RWPE1 (cell line): ENCODE results near the gene SLC6A3.

Source experiments
- CTCF ChIA-PET: fragments of 350-600 bp; sonication (Branson Sonifier 250); formaldehyde crosslinking; extraction: SDS; loops from one replicate; lab custom pipeline; 2021; lab: Yijun Ruan, JAX
- POLR2A ChIA-PET: fragments of 400-600 bp; formaldehyde crosslinking; extraction: SDS; loops from one replicate; lab custom pipeline; 2020; ENCODE audit warnings: antibody characterized with exemption; ENCODE audit not compliant: low non-redundant PET; lab: Yijun Ruan, JAX
- DNase-seq: peaks from one replicate; pipeline ENCODE4 v3.0.0; 2012; ENCODE audit warnings: low spot score
- H3K27ac ChIP-seq: fragments of 450-650 bp; 2 replicates; pipeline ENCODE4 v1.5.1; 2017
- TF ChIP-seq, protein P1 (sequence below): fragments of 450-650 bp; conservative IDR thresholded peaks from 2 replicates; pipeline ENCODE4 v1.5.1; 2017; ENCODE audit warnings: low read depth, mild to moderate bottlenecking

Gene SLC6A3

DNA sequence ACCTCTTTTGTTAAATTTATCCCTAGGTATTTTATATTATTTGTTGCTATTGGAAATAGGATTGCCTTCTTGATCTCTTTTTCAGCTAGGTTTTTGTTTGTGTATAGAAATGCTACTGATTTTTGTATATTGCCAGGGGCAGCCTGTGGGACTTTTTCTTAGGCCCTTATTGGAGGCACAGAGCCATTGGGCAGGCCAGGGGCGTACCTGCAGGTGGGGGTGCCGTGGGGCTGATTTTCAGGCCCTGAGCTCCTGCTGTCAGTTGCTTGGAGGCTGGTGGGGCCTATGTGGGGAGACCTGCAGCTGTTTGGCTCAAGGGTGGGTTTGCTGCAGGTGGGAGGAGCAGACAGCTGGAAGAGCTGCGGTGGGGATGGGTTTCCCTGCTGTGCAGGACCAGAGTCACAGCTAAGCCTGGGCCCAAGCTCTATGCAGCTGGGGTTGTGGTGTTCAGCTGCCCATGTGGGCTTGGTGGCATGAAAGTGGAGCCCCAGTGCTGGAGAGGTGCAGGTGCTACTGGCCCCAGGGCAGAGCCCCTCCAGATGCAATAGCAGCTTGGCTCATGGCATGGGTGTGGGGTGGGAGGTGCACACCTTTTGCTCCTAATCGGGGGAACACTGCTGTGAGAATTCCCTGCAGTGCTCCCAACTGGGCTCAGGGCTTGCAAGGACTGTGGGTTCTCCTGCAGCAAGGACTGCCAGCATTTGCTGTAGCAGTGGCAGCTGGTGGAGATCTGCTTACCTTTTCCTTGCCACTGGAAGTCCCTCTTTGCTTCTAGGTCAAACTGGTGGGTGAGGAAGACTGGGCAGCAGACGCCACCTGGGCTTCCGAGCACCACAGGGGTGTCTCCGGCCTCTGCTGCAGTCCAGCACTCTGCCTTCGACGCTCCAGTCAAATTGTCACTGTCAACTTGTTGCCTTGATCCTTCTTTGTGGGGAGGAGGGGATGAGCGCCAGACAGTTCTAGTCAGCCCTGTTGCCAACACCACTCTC, 92.7 kb downstream of the SLC6A3 start:
- TF ChIP-seq, protein P1, sequence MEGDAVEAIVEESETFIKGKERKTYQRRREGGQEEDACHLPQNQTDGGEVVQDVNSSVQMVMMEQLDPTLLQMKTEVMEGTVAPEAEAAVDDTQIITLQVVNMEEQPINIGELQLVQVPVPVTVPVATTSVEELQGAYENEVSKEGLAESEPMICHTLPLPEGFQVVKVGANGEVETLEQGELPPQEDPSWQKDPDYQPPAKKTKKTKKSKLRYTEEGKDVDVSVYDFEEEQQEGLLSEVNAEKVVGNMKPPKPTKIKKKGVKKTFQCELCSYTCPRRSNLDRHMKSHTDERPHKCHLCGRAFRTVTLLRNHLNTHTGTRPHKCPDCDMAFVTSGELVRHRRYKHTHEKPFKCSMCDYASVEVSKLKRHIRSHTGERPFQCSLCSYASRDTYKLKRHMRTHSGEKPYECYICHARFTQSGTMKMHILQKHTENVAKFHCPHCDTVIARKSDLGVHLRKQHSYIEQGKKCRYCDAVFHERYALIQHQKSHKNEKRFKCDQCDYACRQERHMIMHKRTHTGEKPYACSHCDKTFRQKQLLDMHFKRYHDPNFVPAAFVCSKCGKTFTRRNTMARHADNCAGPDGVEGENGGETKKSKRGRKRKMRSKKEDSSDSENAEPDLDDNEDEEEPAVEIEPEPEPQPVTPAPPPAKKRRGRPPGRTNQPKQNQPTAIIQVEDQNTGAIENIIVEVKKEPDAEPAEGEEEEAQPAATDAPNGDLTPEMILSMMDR = no peak
- ChIA-PET CTCF (no interaction called here), POLR2A (no interaction called here)
- DNase-seq = no peak
- H3K27ac ChIP-seq = no peak overlapping the region

DNA sequence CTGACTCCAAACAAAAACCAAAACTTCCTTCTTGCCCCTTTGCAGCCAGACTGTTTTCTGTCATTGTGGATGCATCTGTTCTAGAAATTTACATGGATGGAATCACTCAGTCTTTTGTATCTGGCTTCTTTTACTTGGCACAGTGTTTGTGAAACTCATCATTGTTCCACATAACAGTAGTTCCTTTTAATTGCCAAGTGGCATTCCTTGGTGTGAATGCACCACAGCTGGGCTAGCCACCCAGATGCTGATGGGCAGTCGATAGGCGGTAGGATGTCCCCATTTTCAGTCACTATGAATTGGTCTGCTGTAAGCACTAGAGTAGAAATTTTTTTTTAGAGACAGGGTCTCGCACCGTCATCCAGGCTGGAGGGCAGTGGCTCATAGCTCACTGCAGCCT, 94.1 kb downstream of the SLC6A3 start:
- POLR2A ChIA-PET = no interaction called here
- CTCF ChIA-PET = interaction anchor here (0.6 to 1.1 kb wide), 2 partner anchors 29 to 142 kb away, joined by 3 read pairs; no protein-coding TSS in a partner anchor
- DNase-seq = no peak
- no peak overlapping the region for H3K27ac ChIP-seq
- TF ChIP-seq, protein P1 = no peak

DNA sequence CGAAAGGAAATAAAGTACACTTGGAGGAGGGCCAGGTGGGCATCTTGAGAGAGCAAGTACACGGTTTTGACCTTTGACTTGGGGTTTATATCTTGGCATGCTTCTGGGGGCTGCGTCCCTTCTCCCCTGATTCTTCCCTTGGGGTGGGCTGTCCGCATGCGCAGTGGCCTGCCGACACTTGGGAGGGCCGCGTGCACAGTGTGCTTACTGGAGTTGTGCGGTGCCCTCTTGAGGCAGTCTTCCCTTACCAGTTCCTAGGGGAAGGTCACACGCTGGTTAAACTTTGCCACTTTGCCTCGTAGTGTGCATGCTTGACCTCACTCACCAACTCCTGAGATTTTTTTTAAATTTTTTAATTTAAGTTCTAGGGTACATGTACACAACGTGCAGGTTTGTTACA, 96.0 kb downstream of the SLC6A3 start:
- ChIA-PET POLR2A (no interaction called here), CTCF (interaction anchor here (0.5 kb wide), 1 partner anchor 175 kb away, joined by 4 read pairs; no protein-coding TSS in a partner anchor)
- H3K27ac ChIP-seq = no peak overlapping the region
- DNase-seq = no peak
- TF ChIP-seq, protein P1 = 0 out of 2 replicates have a peak, but pooled peaks have one; percentile 11

DNA sequence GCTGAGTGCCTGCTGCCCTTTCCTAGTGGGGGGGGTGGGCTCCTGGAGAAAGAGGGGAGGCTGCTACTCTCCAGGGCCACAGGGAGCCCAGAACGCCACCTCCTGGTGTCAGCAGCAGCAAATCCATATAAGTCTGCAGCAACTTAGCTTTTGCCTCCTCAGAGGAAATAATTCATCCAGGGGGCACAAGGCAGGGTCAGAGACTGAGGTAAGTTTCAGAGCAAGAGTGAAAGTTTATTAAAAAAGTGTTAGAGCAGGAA, 96.3 kb downstream of the SLC6A3 start:
- 0 out of 2 replicates have a peak overlapping the region, but pooled peaks have one; percentile 2 for H3K27ac ChIP-seq
- no peak for DNase-seq
- TF ChIP-seq, protein P1 = no peak
- CTCF ChIA-PET = interaction anchor here (0.5 kb wide), 1 partner anchor 175 kb away, joined by 4 read pairs; no protein-coding TSS in a partner anchor
- POLR2A ChIA-PET = interaction anchor here (0.5 kb wide), 1 partner anchor 65 kb away, joined by 5 read pairs; no protein-coding TSS in a partner anchor

DNA sequence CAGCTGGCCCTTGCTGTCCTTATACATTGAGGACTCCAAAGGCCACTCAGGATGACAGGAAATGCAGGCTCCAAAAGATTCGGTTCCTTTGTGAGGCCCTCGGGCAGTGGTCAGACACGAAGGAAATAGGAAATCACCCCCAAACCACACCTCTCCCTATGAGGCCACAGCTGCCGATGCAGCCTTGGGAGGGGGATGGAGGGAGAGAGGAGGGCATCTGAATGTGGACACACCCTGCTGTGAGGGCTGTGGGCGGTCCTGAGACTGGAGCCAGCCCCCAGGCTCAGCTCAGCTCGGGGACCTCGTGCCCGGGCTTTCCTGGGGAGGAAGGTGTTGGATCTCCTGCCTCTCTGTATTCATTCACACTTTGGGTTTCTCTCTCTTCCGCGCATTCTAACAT, 97.7 kb downstream of the SLC6A3 start:
- peak overlapping the region; percentile 13; the same call in 1 of the 2 replicates for H3K27ac ChIP-seq
- POLR2A ChIA-PET = no interaction called here
- CTCF ChIA-PET = interaction anchor here (0.6 kb wide), 1 partner anchor 95 kb away, joined by 6 read pairs; no protein-coding TSS in a partner anchor
- no peak for DNase-seq
- TF ChIP-seq, protein P1 = no peak

DNA sequence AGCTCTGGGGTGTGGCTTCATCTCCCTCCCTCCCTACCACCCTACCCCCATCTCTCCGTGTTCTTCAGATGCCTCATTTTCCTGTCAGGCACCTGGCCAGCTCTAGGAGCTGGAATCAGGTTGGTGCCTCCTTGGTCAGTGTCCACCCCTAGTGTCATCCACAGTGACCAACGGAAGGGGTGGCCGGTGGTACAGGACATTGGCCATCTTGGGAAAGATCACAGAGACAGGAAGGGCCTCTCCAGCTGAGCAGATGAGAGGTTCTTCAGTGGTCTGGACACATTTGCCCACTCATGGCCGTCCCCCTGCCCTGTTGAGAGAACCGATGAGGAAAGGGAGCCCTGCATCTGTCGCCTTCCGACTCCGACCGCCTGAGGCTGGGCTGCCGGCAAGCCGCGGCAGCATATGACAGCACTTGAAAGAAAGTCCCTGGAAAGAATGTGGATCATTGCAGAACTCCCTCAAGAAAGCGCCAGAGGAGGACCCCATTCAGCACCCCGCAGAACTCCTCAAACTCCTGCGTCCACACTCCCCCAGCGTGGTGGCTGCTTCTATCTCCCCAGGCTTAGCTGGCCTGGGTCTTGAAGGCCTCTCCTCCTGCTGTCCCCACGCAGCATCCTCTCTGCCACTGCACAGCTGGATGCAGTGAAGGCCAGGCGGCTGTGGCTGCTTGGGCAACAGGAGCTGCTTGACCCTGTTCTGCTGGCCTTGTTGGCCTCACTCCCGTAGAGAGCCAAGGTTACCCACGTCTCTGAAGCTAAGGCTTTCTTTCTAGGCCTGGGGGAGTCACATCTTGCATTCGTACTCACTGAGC, 98.4 kb downstream of the SLC6A3 start:
- CTCF ChIA-PET = interaction anchor here (0.6 kb wide), 1 partner anchor 96 kb away, joined by 6 read pairs; no protein-coding TSS in a partner anchor
- DNase-seq = no peak
- peak overlapping the region; percentile 13; the same call in 1 of the 2 replicates for H3K27ac ChIP-seq
- TF ChIP-seq, protein P1 = no peak
- POLR2A ChIA-PET = interaction anchor here (0.7 kb wide), 1 partner anchor 288 kb away, joined by 3 read pairs; no protein-coding TSS in a partner anchor
